Measurements from ENCODE around the gene SYT1.

- TF ChIP-seq POLR2AphosphoS5 (IDR thresholded peaks at IDR 0.05; ENCODE audit: low read depth, low read length) (no peak), POLR2A (IDR thresholded peaks at IDR 0.05; ENCODE audit: low read depth, low read length) (no peak)
Observed at GRCh38 chr12:79255288-79255687, 390.7 kb downstream of the SYT1 start.

Measured in GM12892 (cell line).